ENCODE measurements around the gene KRT82. TPM values are rescaled to one million over a fixed set of nuclear protein-coding genes. Genes with fewer than 3 reads are reported as not detected.

The KRT82 gene
- total RNA-seq, 1 donor from 2014 or later, result not detected

GRCh38 chr12:52404951-52405350 is 1.2 kb downstream of the KRT82 start:
- DNase-seq (ENCODE audit: low read depth, low spot score), result no peak
- TF ChIP-seq, protein P1, sequence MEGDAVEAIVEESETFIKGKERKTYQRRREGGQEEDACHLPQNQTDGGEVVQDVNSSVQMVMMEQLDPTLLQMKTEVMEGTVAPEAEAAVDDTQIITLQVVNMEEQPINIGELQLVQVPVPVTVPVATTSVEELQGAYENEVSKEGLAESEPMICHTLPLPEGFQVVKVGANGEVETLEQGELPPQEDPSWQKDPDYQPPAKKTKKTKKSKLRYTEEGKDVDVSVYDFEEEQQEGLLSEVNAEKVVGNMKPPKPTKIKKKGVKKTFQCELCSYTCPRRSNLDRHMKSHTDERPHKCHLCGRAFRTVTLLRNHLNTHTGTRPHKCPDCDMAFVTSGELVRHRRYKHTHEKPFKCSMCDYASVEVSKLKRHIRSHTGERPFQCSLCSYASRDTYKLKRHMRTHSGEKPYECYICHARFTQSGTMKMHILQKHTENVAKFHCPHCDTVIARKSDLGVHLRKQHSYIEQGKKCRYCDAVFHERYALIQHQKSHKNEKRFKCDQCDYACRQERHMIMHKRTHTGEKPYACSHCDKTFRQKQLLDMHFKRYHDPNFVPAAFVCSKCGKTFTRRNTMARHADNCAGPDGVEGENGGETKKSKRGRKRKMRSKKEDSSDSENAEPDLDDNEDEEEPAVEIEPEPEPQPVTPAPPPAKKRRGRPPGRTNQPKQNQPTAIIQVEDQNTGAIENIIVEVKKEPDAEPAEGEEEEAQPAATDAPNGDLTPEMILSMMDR (conservative IDR thresholded peaks at IDR 0.05), result no peak
- no peak overlapping the region for H3K27ac Mint-ChIP-seq (ENCODE audit: unreplicated experiment)
- H3K9me3 Mint-ChIP-seq, result no peaks in the 10 kb centered on the region
- H3K36me3 Mint-ChIP-seq (ENCODE audit: low read depth), result no peaks in the 10 kb centered on the region
- no peak overlapping the region for H3K4me3 Mint-ChIP-seq
- H3K4me1 Mint-ChIP-seq, result no peaks in the 10 kb centered on the region
- H3K27me3 Mint-ChIP-seq (ENCODE audit: low read depth), result peaks cover 2% of the 10 kb centered on the region

DNA sequence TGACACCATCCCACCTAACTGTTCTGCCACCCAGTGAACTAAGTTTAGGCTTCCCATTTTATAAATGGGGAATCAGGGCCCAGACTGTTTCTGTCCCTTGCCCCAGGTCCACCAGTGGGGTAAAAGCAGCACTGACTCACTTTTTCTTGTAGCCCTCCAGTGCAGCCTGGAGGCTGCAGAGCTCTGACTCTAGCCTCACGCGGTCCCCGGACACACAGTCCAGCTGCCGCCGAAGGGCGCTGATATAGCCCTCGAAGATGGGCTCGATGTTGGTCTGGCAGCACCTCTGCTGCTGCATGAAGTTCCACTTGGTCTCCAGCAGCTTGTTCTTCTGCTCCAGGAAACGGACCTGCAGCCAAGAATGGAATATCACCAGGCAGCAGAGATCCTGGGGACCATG is 2.6 kb downstream of the KRT82 start:
- Mint-ChIP-seq H3K4me3 (no peak overlapping the region), H3K27ac (ENCODE audit: unreplicated experiment) (no peak overlapping the region), H3K4me1 (no peaks in the 10 kb centered on the region), H3K9me3 (no peaks in the 10 kb centered on the region), H3K36me3 (ENCODE audit: low read depth) (no peaks in the 10 kb centered on the region), H3K27me3 (ENCODE audit: low read depth) (peaks cover 6% of the 10 kb centered on the region)
- TF ChIP-seq, protein P1 (conservative IDR thresholded peaks at IDR 0.05), result no peak
- no peak for DNase-seq (ENCODE audit: low read depth, low spot score)

DNA sequence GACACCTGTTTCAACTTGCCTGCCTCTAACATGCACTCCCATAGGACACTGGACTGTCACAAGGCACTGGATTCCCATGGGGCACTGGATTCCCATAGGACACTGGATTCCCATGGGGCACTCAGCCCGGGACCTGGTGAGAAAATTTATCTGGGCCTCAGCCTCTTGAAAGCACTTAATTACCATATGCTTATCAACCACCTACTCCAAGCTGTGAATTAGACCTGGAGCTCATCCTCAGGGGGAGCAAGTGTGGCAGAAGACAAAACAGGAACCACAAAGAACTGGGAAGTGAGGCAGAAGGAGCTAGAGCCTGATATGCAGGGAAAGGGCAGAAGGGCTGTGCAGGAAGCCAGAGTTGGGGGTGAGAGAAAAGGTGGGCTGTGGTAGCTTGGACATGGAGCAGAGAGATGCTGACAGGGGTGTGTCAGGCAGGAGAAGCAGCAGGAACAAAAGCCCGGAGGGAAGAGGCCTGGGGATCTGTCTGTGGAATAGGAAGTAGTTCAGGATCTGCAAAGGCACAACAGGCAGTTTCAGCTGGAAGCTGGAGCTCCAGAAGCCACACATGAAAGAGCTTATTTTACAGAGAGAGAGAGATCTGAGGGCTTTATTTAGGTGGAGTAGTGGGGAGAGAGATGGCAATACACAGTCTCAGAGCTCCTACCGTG is 3.1 kb downstream of the KRT82 start:
- H3K36me3 Mint-ChIP-seq (ENCODE audit: low read depth), result no peaks in the 10 kb centered on the region
- TF ChIP-seq, protein P1 (conservative IDR thresholded peaks at IDR 0.05), result no peak
- H3K4me3 Mint-ChIP-seq, result no peak overlapping the region
- H3K4me1 Mint-ChIP-seq, result no peaks in the 10 kb centered on the region
- DNase-seq (ENCODE audit: low read depth, low spot score), result no peak
- no peaks in the 10 kb centered on the region for H3K9me3 Mint-ChIP-seq
- no peak overlapping the region for H3K27ac Mint-ChIP-seq (ENCODE audit: unreplicated experiment)
- peaks cover 4% of the 10 kb centered on the region for H3K27me3 Mint-ChIP-seq (ENCODE audit: low read depth)

GRCh38 chr12:52402377-52402776 is 3.8 kb downstream of the KRT82 start:
- Mint-ChIP-seq H3K4me1 (no peaks in the 10 kb centered on the region), H3K9me3 (no peaks in the 10 kb centered on the region), H3K36me3 (ENCODE audit: low read depth) (no peaks in the 10 kb centered on the region), H3K4me3 (no peak overlapping the region), H3K27ac (ENCODE audit: unreplicated experiment) (no peak overlapping the region), H3K27me3 (ENCODE audit: low read depth) (peaks cover 4% of the 10 kb centered on the region)
- no peak for DNase-seq (ENCODE audit: low read depth, low spot score)
- TF ChIP-seq, protein P1 (conservative IDR thresholded peaks at IDR 0.05), result no peak

- H3K9me3 Mint-ChIP-seq, result no peaks in the 10 kb centered on the region
- H3K4me3 Mint-ChIP-seq, result no peak overlapping the region
- no peak for DNase-seq (ENCODE audit: low read depth, low spot score)
- TF ChIP-seq, protein P1 (conservative IDR thresholded peaks at IDR 0.05), result no peak
- no peak overlapping the region for H3K27ac Mint-ChIP-seq (ENCODE audit: unreplicated experiment)
- peaks cover 8% of the 10 kb centered on the region for H3K27me3 Mint-ChIP-seq (ENCODE audit: low read depth)
- no peaks in the 10 kb centered on the region for H3K36me3 Mint-ChIP-seq (ENCODE audit: low read depth)
- H3K4me1 Mint-ChIP-seq, result no peaks in the 10 kb centered on the region
Measured at GRCh38 chr12:52401926-52402325, 4.2 kb downstream of the KRT82 start.
